LNCaP clone FGC (cell line): ENCODE results near the gene CAPN9.
"Not testable (repeated sequence)": the region's sequence is repeated elsewhere in the genome, so short reads cannot be mapped to it uniquely, and the experiment has no call there.

Experiments
- DNase-seq: peaks from one replicate; pipeline ENCODE4 v3.0.0-alpha.2; 2011; ENCODE audit warnings: low read depth
- H3K4me3 ChIP-seq: 2 replicates; pipeline ENCODE4 v1.5.1; 2011; ENCODE audit warnings: mild to moderate bottlenecking, low read depth, low read length, control low read depth
- TF ChIP-seq, protein P1 (sequence below): IDR thresholded peaks from 2 replicates; pipeline ENCODE4 v1.5.1; 2012; ENCODE audit warnings: mild to moderate bottlenecking; ENCODE audit not compliant: control insufficient read depth, insufficient read depth; ENCODE audit errors: extremely low read depth

The CAPN9 gene

DNA sequence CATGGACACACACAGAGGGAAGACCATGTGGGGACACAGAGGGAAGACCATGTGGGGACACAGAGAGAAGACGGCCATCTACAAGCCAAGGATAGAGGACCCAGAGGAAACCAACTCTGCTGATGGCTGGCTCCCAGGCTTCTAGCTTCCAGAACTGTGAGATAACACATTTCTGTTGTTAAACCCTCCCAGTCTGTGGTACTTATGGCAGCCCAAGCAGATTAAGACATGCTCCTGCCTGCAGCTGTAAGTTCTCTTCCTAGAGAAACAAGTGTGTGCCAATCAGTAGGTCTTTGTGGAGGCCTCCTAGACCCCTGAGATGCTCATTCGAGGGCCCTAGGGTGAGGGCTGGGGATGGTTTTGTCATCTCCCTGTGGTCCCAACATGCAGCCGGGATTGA is 35.9 kb upstream of the CAPN9 start:
- no peak for DNase-seq
- no peak overlapping the region for H3K4me3 ChIP-seq
- TF ChIP-seq, protein P1, sequence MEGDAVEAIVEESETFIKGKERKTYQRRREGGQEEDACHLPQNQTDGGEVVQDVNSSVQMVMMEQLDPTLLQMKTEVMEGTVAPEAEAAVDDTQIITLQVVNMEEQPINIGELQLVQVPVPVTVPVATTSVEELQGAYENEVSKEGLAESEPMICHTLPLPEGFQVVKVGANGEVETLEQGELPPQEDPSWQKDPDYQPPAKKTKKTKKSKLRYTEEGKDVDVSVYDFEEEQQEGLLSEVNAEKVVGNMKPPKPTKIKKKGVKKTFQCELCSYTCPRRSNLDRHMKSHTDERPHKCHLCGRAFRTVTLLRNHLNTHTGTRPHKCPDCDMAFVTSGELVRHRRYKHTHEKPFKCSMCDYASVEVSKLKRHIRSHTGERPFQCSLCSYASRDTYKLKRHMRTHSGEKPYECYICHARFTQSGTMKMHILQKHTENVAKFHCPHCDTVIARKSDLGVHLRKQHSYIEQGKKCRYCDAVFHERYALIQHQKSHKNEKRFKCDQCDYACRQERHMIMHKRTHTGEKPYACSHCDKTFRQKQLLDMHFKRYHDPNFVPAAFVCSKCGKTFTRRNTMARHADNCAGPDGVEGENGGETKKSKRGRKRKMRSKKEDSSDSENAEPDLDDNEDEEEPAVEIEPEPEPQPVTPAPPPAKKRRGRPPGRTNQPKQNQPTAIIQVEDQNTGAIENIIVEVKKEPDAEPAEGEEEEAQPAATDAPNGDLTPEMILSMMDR: no peak

DNA sequence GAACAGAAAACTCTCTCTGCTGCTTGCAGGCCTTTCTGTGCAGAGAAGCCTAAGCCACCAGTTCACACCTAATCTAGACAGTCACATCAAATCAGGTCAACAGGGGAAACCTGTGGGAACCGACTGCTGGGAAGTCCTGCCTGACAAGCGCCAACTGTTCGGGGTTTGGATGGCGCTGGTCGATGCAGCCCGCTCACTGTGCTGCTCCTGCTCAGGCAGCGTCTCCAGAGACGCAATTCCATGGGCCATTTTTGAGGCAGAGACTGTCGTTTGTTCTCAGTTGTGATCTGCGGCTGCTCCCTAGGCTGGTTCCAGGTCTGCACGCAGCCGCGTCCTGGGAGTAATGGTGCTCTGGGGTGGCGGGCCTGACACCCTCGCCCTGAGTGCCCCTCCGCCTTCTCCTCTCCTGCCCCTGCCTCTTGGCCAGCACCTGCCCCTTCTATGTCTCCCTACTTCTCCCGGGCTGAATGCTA is 34.7 kb upstream of the CAPN9 start:
- no peak overlapping the region for H3K4me3 ChIP-seq
- TF ChIP-seq, protein P1: no peak
- DNase-seq: no peak

DNA sequence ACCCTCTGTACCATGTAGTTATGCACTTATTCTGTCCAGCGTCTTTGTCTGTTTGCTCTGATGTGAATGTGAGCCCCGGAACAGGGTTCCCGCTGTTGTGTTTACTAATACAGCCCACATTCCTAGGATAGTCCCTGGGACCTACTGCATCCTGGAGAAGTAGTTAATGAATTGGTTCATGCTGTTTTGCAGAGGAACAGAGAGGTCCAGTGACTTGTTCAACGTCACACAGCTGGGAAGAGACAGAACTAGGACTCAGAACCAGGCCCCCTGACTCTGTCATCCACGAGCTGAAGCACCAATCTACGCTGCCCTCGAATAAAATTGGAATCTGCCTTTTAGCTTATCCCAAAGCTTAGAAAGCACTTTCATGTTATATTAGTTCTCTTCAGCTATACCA is 34.0 kb upstream of the CAPN9 start:
- no peak overlapping the region for H3K4me3 ChIP-seq
- TF ChIP-seq, protein P1: no peak
- no peak for DNase-seq

DNA sequence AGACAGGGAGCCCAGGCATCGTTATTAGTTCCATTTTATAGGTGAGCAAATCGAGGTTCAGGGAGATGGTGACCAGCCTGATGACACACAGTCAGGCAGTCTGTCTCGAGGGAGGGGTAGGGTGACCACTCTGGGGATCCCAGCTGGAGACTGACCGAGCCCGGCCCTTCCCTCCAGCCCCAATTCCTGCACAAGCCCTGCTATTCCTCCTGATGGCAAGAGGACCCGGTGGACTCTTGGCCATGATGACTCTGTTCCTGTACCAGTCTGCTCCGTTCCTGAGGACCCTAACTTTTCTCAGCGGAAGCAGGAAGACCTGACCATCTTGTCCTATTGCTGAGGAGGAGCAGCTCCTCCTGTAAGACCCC is 33.7 kb upstream of the CAPN9 start:
- no peak overlapping the region for H3K4me3 ChIP-seq
- TF ChIP-seq, protein P1: no peak
- DNase-seq: no peak

DNA sequence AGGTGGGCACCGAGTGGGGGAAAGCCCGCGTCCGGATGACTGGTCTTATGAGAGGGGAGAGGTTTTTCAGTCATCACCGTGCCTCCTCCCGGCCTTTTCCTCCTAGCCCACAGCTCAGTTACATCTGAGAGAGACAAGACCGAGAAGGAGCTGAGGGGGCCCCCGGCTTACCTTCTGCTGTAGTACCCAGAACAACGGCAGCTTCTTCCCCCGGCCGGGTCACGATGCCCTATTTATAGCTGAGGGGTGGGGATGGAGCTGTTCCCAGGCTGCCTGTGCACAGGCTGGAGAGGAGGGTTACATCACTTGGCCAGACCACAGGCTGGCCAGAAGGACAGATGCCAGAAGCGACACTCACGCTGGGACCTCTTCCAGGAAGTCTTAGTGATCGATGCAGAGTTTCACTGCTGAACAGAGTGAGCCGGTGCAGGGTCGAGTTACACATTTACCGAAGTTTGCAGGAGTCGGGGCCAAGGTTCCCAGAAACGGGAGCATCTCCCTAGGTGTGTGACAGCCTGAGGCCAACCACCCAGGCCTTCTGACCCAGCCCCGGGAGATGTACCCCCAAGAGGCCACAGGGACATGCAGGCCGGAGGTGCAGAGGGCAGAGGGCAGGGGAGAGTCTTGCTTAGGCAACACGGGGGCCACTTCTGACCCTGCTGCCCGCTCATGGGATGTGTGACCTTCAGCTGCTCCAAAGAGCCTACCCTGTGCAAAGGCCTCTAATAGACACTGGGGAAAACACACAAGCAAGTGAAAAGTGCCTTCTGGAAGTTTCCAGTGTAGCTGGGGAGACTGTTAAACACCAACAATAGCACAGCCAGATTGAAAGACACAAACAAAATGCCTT is 33.0 kb upstream of the CAPN9 start, which contains the start of gene AGT:
TSS of gene AGT (minus strand) at position 208 of the 850 bp plus-strand sequence. CDS start 3,299 bp downstream, outside the sequence.
- H3K4me3 ChIP-seq: no peak within 1 kb of the TSS
- peak; percentile 59 for DNase-seq
- TF ChIP-seq, protein P1: no peak

DNA sequence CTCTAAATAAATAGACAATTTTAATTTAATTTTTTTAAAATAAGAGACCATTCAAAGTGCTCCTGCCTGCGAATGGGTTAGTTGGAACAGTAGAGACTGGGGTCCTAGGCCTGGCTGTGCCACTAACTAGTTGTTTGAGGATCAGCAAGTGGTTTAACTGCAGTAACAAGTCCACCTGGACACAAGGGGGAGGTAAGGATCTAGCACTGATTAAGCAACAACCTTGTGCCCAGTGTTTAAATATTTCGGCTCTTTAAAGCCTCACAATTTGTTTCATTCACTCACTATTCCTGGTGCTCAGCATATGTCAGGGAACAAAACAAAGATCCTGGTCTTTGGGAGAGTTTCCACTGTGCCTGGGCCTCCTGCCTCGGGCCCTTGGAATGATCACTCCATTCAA is 31.7 kb upstream of the CAPN9 start:
- TF ChIP-seq, protein P1: no peak
- no peak overlapping the region for H3K4me3 ChIP-seq
- DNase-seq: no peak

DNA sequence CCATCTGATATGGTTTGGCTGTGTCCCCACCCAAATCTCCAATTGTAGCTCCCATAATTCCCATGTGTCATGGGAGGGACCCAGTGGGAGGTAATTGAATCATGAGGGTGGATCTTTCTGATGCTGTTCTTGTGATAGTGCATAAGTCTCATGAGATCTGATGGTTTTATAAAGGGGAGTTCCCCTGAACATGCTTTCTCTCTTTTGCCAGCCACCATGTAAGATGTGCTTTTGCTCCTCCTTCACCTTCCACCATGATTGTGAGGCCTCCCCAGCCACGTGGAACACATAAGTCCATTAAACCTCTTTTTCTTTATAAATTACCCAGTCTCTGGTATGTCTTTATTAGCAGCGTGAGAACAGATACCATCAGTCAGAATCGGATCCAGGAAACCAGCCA is 30.7 kb upstream of the CAPN9 start:
- DNase-seq, H3K4me3 ChIP-seq: not testable (repeated sequence)
